HG02884 (cell line): ENCODE measurements around the gene GGT5.
"Not testable (repeated sequence)": the region's sequence is repeated elsewhere in the genome, so short reads cannot be mapped to it uniquely, and the experiment has no call there.

Source experiments
- ATAC-seq: cut with Tn5 transposase; IDR thresholded peaks from one replicate; pipeline ENCODE4 v1.9.1; 2021; ENCODE audit warnings: mild to moderate bottlenecking, moderate library complexity; ENCODE audit not compliant: unreplicated experiment

GGT5 gene

GRCh38 chr22:24207264-24208011, 37.4 kb downstream of the GGT5 start:
- no peak for ATAC-seq

- not testable (repeated sequence) for ATAC-seq
These were observed 38.2 kb downstream of the GGT5 start for GRCh38 chr22:24206460-24207263.

GRCh38 chr22:24205438-24206195, 39.3 kb downstream of the GGT5 start:
- ATAC-seq: no peak

- not testable (repeated sequence) for ATAC-seq
These were observed 41.0 kb downstream of the GGT5 start for GRCh38 chr22:24203856-24204255.

- no peak for ATAC-seq
These were observed 42.9 kb downstream of the GGT5 start for GRCh38 chr22:24201681-24202614.

GRCh38 chr22:24200619-24201212, 44.2 kb downstream of the GGT5 start:
- ATAC-seq: no peak

- no peak for ATAC-seq
These were observed 46.2 kb downstream of the GGT5 start for GRCh38 chr22:24198682-24199052.

- no peak for ATAC-seq
These were observed 53.0 kb downstream of the GGT5 start for GRCh38 chr22:24191893-24192292.

- ATAC-seq: no peak
These were observed 53.5 kb downstream of the GGT5 start for GRCh38 chr22:24191381-24191841.

GRCh38 chr22:24190596-24191208, 54.2 kb downstream of the GGT5 start:
- ATAC-seq: no peak

- no peak for ATAC-seq
These were observed 54.7 kb downstream of the GGT5 start for GRCh38 chr22:24190159-24190540.

- no peak for ATAC-seq
These were observed 55.4 kb downstream of the GGT5 start for GRCh38 chr22:24189249-24190158.

GRCh38 chr22:24188705-24189248, 56.1 kb downstream of the GGT5 start:
- no peak for ATAC-seq

GRCh38 chr22:24187731-24188644, 56.9 kb downstream of the GGT5 start:
- ATAC-seq: no peak

GRCh38 chr22:24186892-24187670, 57.8 kb downstream of the GGT5 start:
- ATAC-seq: no peak

- ATAC-seq: no peak
These were observed 58.5 kb downstream of the GGT5 start for GRCh38 chr22:24186352-24186740.
